ENCODE data around the gene M6PR. TPM values are rescaled to one million over a fixed set of nuclear protein-coding genes. Genes with fewer than 3 reads are reported as not detected.

The M6PR gene
- total RNA-seq (2014; rRNA removed; shearing (Covaris generic)): 292 and 302 TPM in 2 replicates

DNA sequence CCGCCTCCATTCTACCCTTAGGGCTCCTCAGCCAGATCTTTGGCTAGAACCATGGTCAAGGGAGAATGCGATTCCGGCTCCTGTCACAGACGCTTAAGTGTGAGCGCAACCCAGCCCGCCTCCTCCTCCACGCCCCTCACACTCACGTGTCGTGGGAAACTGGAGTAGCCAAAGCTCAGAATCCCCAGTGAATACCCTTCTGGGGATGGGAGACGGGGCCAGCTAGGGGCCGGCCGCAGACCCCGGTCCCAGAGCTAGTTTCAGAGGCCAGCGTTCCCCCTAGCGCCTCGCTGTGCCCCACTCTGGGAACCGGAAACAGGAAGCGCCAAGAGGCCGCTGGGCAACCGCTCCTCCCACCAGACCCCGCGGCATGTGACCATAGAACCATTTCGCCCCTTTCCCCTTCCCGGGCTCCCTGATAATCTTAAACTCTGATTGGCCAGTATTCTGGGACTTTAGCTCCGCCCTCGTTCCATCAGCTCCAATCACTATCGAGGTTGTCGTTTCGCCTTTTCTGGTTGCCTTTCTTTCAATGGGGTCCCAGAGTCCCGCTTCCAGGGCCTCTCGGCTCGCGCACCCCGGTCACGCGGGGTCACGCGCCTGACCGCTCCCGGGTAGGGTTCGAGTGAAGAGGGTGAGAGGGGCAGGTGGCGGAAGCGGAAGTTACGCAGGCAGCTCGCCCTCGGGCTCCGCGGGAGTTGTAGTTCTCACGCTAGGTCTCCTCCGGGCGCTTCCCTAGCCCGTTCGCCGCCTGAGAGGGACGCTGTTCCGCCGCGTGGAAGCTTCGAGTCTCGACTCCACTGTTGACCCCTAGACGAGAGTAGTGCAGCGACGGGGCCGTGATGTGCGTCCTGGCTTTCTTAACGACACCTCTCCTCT, at the start of gene M6PR:
TSS of gene M6PR (minus strand) at position 304 of the 879 bp plus-strand sequence. CDS start 3,241 bp downstream, outside the sequence.
- in situ Hi-C loops (cut with HindIII; ENCODE audit: low sequenced_read_pairs): no loop called here
- DNase-seq (ENCODE audit: low spot score): peak; percentile 98

DNA sequence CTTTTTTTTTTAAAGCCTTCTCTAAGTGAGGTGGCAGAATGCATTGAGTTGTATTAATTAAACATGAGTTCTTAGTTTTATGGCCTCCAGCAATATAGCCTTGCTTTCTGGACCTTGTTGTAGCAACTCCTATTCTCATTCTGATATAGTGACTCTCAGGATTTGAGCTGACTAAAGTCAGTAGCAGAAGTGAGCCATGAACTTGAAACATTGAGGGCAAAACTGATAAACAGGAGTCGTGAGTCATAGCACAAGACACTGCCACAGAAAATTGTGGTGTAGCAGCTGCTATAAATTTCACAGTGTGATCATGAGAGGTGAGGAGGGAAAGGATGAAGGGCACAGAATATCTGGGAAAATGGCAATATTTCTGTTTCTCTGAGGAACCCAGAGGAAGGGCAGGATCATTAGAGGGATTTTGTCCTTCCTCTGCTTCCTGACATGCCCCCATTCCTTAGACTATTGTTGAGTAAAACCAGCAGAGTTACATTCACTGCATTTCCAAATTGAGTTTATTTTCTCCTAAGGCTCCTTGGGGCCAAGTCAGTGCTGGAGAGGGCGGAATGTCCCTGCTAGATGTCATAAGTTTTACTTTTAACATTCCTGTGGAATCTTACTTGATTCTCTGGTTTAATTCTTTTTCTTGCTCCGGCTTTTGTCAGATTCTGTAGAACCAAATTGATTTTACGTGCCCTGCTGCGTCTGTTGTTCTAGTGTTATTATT, 47.4 kb upstream of the M6PR start:
- in situ Hi-C loops (cut with HindIII; ENCODE audit: low sequenced_read_pairs): no loop called here

DNA sequence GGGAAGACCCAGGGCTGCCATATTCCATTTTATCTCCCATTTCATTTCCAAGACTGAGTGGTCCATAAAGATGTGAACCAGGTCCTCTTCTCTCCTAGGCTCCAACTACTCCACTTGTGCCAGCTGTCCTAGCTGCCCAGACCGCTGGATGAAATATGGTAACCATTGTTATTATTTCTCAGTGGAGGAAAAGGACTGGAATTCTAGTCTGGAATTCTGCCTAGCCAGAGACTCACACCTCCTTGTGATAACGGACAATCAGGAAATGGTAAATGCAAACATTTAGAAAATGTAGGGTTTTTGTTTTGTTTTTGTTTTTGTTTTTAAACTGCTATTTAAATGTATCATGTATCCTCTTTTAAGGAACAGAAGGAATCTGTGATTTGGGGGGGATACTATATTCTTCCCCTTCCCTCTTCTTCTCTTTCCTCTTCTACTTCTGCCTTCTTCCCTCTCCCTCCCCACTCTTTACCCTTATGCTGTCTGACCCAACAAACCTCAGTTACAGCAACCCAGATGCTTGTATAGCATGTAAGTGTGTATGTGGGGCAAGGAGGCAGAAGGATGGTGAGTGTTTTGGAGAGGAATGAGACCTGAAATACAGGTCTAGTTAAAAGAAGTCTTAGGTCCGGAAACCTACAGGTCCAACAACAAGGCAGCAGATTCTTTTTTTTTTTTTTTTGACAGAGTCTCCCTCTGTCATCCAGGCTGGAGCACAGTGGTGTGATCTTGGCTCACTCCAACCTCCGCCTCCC, 45.8 kb upstream of the M6PR start:
- DNase-seq (ENCODE audit: low spot score): no peak
- in situ Hi-C loops (cut with HindIII; ENCODE audit: low sequenced_read_pairs): no loop called here

More for the DNA sequence above, 47.4 kb upstream of the M6PR start:
- no peak for DNase-seq (ENCODE audit: low spot score)

DNA sequence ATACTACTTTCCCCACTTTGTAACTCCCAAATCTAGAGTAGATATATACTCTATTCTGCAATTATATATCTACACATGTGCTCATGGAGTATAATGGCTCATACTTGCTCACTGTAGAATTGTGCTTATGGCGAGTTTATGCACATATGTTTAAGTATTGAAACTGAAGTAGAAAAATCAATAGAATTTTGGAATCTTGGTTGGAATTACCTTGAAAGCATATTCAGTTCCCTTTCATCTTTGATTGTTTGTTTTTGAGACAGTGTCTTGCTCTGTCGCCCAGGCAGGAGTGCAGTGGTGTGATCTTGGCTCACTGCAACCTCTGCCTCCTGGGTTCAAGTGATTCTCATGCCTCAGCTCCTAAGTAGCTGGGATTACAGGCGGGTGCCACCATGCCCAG, 44.4 kb upstream of the M6PR start:
- no peak for DNase-seq (ENCODE audit: low spot score)
- in situ Hi-C loops (cut with HindIII; ENCODE audit: low sequenced_read_pairs): no loop called here

DNA sequence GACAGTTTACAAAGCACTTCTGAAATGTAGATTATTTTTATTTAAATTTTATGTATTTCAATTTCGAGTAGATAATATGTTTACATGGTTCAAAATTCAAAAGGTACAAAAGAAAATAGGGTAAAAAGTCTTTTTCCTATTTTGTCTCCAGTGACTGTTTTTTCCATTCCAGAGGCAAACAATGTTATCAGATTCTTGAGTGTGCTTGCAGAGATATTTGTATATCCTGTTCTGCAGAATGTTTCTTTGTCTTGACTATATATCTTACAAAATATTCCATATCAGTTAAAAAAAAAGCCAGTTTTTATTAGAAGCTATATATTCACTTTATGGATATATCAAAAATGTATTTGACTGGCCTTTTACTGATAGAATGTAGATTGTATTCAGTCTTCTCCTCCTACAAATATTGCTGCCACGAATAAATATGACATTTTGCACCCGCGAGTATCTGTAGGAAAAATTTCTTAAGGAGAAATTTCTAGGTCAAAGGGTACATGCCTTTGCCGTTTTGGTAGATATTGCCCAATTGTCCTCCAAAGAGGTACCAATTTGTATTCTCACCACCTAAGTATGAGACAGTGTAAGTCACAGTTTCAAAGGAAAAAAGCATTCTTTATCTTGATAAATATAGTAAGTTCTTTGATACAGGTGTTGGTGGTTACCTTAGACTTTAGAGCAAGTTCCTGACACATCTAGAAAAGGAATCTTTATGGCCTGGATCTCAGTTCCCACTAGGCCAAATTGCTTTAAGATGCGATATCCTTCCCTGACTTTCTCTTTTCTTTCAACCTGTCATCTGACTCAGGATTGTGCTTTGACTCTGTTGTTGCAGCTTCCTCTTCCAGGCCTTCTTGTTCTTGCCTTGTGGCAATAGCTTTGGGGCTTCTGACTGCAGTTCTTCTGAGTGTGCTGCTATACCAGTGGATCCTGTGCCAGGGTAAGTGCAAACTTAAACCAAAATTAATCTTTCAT, 42.2 kb upstream of the M6PR start:
- DNase-seq (ENCODE audit: low spot score): no peak
- in situ Hi-C loops (cut with HindIII; ENCODE audit: low sequenced_read_pairs): no loop called here

DNA sequence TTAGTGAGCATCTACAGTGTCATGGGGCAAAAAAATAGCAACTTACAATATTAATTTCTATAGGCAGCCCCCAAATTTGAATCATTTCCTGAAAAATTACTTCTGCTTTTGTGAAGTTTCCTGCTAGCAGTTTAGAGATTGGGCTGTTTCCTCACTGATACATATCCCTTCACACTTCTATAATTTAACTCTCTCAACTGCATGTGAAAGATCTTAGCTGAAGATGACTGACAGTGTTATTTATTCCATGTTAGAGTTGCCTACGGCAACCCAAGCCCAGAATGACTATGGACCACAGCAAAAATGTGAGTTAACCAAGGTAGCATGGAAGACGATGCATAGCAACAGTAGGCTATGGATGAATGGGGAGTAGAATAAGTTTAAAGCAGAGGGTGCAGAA, 40.0 kb upstream of the M6PR start, which contains the start of gene KLRG1:
TSS of gene KLRG1 (plus strand) at position 134 of the 400 bp plus-strand sequence. CDS start at position 224, 90 bp downstream.
- in situ Hi-C loops (cut with HindIII; ENCODE audit: low sequenced_read_pairs): no loop called here
- no peak for DNase-seq (ENCODE audit: low spot score)

DNA sequence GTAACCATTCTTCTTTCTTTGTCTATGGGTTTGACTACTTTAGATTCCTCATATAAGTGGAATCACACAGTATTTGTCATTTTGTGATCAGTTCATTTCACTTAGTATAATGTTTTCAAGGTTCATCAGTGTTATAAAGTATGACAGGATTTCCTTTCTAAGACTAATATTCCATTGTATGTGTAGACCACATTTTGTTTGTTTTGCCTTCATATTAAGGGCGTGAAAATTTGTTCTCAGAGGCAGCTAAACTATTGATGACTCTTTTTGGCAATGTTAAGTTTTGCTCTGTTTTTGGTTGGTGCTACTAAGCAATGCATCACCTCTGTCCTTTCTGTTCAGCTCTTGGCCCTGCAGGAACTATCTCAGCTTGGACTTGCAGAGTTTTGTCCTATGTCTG, 38.2 kb upstream of the M6PR start:
- DNase-seq (ENCODE audit: low spot score): no peak
- in situ Hi-C loops (cut with HindIII; ENCODE audit: low sequenced_read_pairs): no loop called here

DNA sequence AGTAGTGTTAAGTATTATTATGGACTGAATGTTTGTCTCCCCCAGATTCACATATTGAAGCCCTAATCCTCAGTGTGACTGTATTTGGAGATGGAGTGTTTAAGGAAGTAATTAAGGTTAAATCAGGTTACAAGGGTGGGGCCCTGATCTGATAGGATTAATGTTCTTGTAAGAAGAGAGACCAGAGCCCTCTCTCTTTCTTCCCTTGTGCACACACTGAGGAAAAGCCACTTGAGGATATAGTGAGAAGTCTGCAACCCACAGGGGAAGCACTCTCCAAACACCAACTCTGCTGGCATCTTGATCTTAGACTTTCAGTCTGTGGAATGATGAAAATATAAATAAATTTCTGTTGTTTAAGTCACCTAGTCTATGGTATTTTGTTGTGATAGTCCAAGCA, 37.7 kb upstream of the M6PR start:
- in situ Hi-C loops (cut with HindIII; ENCODE audit: low sequenced_read_pairs): no loop called here

DNA sequence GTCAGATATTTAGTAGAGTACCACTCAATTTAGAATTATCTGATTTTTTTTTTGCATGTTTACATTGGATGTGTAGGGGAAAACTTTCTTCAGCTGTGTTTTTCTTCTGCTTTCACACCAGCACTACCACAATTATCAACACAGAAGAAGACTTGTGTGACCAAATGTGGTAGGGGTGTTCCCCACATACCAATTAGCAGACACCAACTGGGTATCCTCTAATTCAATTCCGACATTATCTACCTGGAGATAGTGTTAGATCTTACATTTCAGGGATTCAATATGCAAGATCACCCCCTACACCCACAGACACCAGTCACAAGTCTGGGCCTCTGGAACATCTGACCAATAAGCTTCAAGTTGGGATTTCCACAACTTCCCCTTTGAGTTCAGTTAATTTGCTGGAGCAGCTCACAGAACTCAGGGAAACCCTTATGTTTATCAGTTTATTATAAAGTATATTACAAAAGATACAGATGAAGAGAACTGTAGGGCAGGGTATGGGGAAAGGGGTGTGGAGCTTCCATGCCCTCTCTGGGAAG, 35.8 kb upstream of the M6PR start:
- no peak for DNase-seq (ENCODE audit: low spot score)
- in situ Hi-C loops (cut with HindIII; ENCODE audit: low sequenced_read_pairs): no loop called here

More for the DNA sequence above, 37.7 kb upstream of the M6PR start:
- no peak for DNase-seq (ENCODE audit: low spot score)

DNA sequence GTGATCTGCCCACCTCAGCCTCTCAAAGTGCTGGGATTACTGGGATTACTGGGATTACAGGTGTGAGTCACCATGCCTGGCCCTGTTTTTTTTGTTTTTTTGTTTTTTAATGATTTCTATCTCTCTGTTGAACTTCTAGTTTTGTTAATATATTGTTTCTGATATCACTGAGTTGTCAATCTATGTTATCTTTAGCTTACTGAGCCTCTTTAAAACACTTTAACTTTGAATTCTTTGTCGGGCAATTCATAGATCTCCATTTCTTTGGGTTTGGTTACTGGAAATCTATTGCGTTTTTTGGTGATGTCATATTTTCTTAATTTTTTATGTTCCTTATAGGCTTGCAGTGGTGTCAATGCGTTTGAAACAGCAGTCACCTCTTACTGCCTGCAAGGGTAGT, 30.7 kb upstream of the M6PR start:
- in situ Hi-C loops (cut with HindIII; ENCODE audit: low sequenced_read_pairs): no loop called here
- no peak for DNase-seq (ENCODE audit: low spot score)

DNA sequence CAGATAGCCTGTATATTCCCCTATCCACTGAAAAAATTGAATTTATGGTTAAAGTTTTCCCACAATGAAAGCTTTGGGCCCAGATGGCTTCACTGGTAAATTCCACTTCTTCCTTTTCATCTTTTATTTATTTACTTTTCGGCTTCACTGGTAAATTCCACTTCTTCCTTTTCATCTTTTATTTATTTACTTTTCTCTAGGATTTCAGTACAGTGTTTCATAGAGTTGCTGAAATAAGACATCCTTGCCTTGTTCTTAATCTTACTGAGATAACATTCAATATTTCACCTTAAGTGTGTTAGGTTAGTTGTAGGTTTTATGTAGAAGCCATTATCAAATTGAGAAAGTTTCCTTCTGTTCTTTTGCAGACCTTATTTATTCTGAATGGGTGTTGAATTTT, 21.0 kb upstream of the M6PR start:
- in situ Hi-C loops (cut with HindIII; ENCODE audit: low sequenced_read_pairs): no loop called here
- DNase-seq (ENCODE audit: low spot score): no peak

DNA sequence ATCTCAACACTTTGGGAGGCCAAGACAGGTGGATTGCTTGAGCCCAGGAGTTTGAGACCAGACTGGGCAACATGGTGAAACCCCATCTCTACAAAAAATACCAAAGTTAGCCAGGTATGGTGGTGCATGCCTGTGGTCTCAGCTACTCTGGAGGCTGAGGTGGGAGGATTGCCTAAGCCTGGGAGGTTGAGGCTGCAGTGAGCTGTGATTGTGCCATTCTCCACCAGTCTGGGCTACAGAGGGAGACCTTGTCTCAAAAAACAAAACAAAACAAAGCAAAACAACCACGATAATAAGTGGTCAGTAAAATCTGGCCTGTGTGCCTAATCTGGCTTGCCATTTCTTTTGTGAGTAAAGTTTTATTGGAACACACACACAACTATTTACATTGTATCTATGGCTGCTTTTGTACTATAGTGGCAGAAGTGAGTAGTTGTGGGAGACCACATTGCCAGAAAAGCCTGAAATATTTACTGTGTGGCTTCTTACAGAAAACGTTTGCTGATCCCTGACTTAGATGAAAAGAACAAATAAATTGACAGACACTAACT, 20.5 kb upstream of the M6PR start:
- DNase-seq (ENCODE audit: low spot score): no peak
- in situ Hi-C loops (cut with HindIII; ENCODE audit: low sequenced_read_pairs): no loop called here

DNA sequence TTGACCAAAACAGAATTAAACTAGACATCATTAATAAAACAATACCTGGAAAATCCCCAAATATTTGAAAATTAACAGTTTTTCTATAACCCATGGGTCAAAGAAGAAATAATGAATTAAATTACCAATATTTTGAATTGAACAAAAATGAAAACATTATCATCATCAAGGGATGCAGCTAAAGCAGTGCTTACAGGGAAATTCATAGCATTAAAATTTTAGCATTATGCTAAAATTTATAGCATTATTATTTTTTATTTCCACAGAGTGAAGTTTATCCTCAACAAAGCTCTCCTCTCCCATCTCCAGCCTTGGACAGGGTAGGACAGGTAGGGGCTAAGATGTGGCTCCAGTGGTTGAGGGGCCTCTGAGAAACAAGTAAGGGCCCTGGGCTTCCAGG, 19.3 kb upstream of the M6PR start:
- in situ Hi-C loops (cut with HindIII; ENCODE audit: low sequenced_read_pairs): no loop called here
- DNase-seq (ENCODE audit: low spot score): no peak

DNA sequence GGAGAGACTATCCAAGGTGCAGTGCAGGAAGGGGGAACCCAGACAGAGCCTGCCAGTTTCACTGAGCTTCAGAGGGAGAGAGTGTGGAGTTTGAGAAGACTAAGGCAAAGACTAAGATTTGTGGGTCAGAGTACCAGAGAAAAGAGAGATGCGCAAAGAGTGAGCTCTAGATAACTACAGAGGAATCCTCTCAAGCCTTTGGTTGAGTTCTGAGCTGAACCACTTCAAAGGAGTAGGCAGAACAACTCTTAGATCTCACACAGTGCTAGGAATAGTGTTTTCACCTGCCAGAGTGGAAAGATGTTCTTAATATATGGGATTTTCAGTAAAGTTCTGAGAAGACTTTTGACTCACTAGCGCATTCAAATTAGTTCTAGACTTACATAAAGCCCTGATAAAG, 10.7 kb upstream of the M6PR start:
- DNase-seq (ENCODE audit: low spot score): no peak
- in situ Hi-C loops (cut with HindIII; ENCODE audit: low sequenced_read_pairs): no loop called here

DNA sequence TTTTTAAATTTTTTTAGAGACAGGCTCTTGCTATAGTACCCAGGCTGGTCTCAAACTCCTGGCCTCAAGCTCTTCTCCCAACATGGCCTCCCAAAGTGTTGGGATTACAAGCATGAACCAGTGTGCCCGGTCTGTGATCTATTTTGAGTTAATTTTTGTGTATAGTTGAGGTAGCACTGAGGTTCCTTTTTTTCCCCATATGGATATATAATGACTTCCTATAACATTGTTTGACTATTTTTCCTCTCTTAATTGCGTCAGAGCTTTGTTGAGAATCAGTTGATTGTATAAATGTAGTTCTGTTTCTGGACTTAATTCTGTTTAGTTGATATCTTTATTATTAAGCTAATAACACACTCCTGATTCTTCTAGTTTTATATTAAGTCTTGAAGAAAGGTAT, 8.6 kb upstream of the M6PR start:
- in situ Hi-C loops (cut with HindIII; ENCODE audit: low sequenced_read_pairs): no loop called here
- no peak for DNase-seq (ENCODE audit: low spot score)

DNA sequence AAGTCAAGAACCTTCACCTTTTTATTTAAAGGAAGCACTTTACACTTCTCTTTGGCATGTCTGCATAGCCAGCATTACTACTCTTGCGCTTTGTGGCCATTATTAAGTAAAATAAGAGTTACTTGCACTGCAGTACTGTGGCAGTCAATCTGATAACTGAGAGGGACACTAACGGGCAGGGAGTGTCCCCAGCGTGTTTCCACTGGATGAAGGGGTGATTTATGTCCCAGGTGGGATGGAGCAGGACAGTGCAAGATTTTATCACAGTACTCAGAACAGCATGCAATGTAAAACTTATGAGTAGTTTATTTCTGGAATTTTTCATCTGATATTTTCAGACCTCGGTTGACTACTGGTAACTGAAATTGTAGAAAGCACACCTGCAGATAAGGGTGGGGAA, 8.1 kb upstream of the M6PR start:
- in situ Hi-C loops (cut with HindIII; ENCODE audit: low sequenced_read_pairs): no loop called here
- DNase-seq (ENCODE audit: low spot score): no peak

DNA sequence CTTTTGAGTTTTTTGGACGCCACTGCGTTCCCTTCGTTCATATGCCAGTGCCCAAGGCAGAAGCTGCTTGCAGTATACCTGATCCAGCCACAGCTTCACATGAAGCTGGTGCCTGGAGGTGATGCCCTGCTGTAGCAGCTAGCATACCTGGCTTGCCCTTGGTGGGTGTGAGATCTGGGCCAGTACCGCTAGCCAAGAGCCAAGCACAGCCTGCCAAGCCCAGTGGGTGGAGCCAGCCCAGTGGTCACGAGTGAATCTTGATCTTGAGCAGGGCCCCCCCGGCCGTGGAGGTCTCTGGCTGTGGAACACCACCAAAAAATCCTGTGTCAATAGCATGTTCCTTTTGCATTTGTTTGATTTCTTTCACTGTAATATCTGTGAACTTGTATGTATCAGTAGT, 7.3 kb upstream of the M6PR start:
- no peak for DNase-seq (ENCODE audit: low spot score)
- in situ Hi-C loops (cut with HindIII; ENCODE audit: low sequenced_read_pairs): no loop called here

DNA sequence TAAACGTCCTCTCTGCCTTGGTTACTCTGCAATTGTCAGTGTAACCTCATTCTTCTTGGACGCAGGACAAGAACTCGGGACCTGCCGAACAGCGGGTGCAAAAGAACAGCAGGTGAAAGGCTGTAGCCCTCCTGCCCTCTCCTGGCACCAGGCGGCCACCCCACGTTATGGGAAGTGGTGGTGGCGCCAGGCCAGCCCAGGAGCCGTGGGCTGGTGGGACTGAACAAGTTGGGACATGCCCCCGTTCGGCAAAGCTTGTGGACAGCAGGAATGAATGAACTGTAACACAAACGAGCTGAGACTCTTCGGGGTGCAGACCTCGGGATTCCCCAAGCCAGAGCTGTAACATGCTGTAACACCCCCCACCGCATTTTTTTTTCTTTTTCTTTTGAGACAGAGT, 6.6 kb upstream of the M6PR start:
- in situ Hi-C loops (cut with HindIII; ENCODE audit: low sequenced_read_pairs): no loop called here
- no peak for DNase-seq (ENCODE audit: low spot score)

All from G401 (cell line).